Stomach (tissue), 4 donors: ENCODE measurements around the gene ECPAS.

Experiments used
- CTCF ChIP-seq, 7 experiments: fragments of 450-650 bp in 4 of 7; fragments of 200-600 bp in 3 of 7; sonication (generic) in 3 of 7; IDR thresholded peaks; one replicate each; pipeline ENCODE4 v1.5.1; 2016 to 2019; ENCODE audit warnings: antibody characterized with exemption in 7 of 7, control low read depth in 2 of 7, mild to moderate bottlenecking in 1 of 7
- POLR2AphosphoS5 ChIP-seq, 3 donors: sonication (generic); formaldehyde crosslinking; IDR thresholded peaks; one replicate each; pipeline ENCODE4 v1.6.1; 2016; ENCODE audit warnings: antibody characterized with exemption in 3 of 3

DNA sequence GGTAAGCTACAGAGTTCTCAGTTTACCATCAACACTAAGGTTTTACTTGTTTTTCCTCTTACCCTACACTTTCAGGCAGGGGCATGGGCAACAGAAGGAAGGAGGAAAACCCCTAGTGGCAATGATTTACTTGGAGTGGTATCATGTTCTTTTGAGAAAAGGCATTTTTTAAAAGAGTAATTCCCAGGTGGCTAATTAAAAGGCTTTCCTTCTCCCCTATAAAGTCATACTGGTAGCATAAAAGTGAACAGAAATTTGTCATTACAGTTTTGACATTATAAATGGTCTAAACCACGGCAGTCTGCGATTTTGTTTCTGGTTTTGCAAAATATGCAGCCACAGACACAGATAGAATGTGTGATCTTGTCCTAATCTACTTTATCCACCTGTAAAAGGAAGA is 123.3 kb downstream of the ECPAS start:
- TF ChIP-seq CTCF (IDR thresholded peaks at IDR 0.05), result no peak
- no peak for TF ChIP-seq POLR2AphosphoS5 (IDR thresholded peaks at IDR 0.05)
